Activated T-helper 1 cell treated with anti-CD3 and anti-CD28 coated beads, Interleukin-2, amount 50 U/mL, for 16 hours (primary cell): ENCODE measurements around the gene CYTH1.

Source experiments
- DNase-seq, 2 donors: peaks; one replicate each; pipeline ENCODE4 v3.0.0-alpha.2; 2020; ENCODE audit warnings: low read depth in 1 of 2, low spot score in 1 of 2

The CYTH1 gene

GRCh38 chr17:78624324-78625151 is 157.5 kb downstream of the CYTH1 start:
- no peak for DNase-seq
